ENCODE measurements around the gene KCTD20. TPM values are rescaled to one million over a fixed set of nuclear protein-coding genes. Genes with fewer than 3 reads are reported as not detected.

The KCTD20 gene
- total and polyA plus RNA-seq, 2 experiments from 2014 or later = 27.4 to 56.3 TPM

DNA sequence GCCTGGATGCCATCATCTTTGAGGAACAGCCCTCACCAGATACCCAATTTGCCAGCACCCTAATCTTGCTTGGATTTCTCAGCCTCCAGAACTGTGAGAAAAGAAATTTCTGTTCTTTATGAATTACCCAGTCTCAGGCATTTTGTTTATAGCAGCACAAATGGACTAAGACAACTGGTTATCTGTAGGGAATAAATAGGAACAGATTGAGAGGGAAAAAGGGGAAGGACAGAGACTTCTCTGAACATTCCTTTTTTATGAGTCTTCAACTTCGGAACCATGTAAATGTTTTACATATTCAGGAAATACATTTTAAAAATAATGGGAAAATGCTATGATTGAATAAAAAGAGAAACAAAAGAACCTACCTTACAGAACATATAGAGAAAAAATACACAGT is 20.9 kb downstream of the KCTD20 start:
- Histone ChIP-seq H3K27me3 (no peaks in the 10 kb centered on the region), H3K36me3 (replicated peaks; ENCODE audit: insufficient read depth, low read depth) (no peaks in the 10 kb centered on the region), H3K4me2 (no peak overlapping the region), H3K4me1 (ENCODE audit: insufficient read depth) (peaks cover 4% of the 10 kb centered on the region), H2AFZ (no peak overlapping the region), H3K27ac (no peak overlapping the region), H4K20me1 (ENCODE audit: insufficient read depth, poor library complexity, severe bottlenecking) (peaks cover 46% of the 10 kb centered on the region), H3K4me3 (no peak overlapping the region), H3K9me2 (replicated peaks; ENCODE audit: insufficient read depth) (no peaks in the 10 kb centered on the region), H3K79me2 (peaks cover 98% of the 10 kb centered on the region), H3K9me3 (ENCODE audit: low read depth) (no peaks in the 10 kb centered on the region)
- 74% methylated on average over 1 of the region's 1 CpG for WGBS (ENCODE audit: low lambda C conversion rate, missing lambda C conversion rate)
- no peak for DNase-seq (ENCODE audit: low spot score)
- TF ChIP-seq EZH2 (IDR thresholded peaks at IDR 0.05; ENCODE audit: borderline replicate concordance) (no peak), EZH2phosphoT487 (IDR thresholded peaks at IDR 0.05; ENCODE audit: low read depth, severe bottlenecking, unreplicated experiment) (no peak)
- TF ChIP-seq, protein P1, sequence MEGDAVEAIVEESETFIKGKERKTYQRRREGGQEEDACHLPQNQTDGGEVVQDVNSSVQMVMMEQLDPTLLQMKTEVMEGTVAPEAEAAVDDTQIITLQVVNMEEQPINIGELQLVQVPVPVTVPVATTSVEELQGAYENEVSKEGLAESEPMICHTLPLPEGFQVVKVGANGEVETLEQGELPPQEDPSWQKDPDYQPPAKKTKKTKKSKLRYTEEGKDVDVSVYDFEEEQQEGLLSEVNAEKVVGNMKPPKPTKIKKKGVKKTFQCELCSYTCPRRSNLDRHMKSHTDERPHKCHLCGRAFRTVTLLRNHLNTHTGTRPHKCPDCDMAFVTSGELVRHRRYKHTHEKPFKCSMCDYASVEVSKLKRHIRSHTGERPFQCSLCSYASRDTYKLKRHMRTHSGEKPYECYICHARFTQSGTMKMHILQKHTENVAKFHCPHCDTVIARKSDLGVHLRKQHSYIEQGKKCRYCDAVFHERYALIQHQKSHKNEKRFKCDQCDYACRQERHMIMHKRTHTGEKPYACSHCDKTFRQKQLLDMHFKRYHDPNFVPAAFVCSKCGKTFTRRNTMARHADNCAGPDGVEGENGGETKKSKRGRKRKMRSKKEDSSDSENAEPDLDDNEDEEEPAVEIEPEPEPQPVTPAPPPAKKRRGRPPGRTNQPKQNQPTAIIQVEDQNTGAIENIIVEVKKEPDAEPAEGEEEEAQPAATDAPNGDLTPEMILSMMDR (IDR thresholded peaks at IDR 0.05; ENCODE audit: poor library complexity) = no peak

DNA sequence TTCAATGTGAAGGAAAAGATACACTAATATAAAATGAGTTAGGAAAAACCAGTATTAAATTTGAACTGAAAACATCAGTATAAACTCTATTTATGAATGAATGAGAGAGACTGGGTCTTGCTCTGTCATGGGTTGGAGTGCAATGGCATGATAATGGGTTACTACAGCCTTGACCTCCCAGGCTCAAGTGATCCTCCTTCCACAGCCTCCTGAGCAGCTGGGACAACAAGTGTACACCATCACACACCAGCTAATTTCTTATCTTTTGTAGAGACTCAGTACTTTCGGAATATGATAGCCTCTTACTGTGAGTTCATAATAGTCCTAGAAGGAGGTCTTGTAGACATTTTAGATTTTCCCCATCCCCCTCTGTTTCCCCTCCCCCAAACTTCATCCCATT is 21.4 kb downstream of the KCTD20 start:
- H3K4me1 ChIP-seq (ENCODE audit: insufficient read depth) = peaks cover 4% of the 10 kb centered on the region
- TF ChIP-seq EZH2phosphoT487 (IDR thresholded peaks at IDR 0.05; ENCODE audit: low read depth, severe bottlenecking, unreplicated experiment) = no peak
- TF ChIP-seq, protein P1 (IDR thresholded peaks at IDR 0.05; ENCODE audit: poor library complexity) = no peak
- no peak for TF ChIP-seq EZH2 (IDR thresholded peaks at IDR 0.05; ENCODE audit: borderline replicate concordance)
- no peaks in the 10 kb centered on the region for H3K9me3 ChIP-seq (ENCODE audit: low read depth)
- no peaks in the 10 kb centered on the region for H3K36me3 ChIP-seq (replicated peaks; ENCODE audit: insufficient read depth, low read depth)
- H3K4me2 ChIP-seq = no peak overlapping the region
- H3K27me3 ChIP-seq = no peaks in the 10 kb centered on the region
- no peak overlapping the region for H3K4me3 ChIP-seq
- H4K20me1 ChIP-seq (ENCODE audit: insufficient read depth, poor library complexity, severe bottlenecking) = peaks cover 44% of the 10 kb centered on the region
- whole genome bisulfite sequencing (ENCODE audit: low lambda C conversion rate, missing lambda C conversion rate) = 100% methylated on average over 1 of the region's 1 CpG
- H3K27ac ChIP-seq = no peak overlapping the region
- H3K9me2 ChIP-seq (replicated peaks; ENCODE audit: insufficient read depth) = no peaks in the 10 kb centered on the region
- no peak for DNase-seq (ENCODE audit: low spot score)
- H3K79me2 ChIP-seq = peaks cover 98% of the 10 kb centered on the region
- no peak overlapping the region for H2AFZ ChIP-seq

DNA sequence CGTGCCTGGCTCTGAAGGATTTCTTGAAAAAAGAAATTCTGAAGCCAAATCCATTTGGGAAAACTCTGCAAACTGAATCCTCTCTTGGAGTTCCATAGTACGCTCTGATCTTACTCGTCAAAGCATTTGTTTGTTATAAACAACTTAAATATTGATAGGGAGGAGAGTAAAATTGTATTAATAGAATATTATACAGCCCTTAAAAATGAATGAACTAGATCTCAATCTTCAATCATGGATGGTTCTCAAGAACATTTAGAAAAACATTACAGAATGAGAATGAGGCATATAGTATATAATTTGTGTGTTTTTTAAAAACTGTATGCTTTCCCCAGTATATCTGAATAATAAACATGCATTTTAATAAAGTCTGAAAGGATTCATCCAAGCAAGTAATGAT is 24.8 kb downstream of the KCTD20 start:
- H3K9me2 ChIP-seq (replicated peaks; ENCODE audit: insufficient read depth) = no peaks in the 10 kb centered on the region
- H3K4me1 ChIP-seq (ENCODE audit: insufficient read depth) = no peaks in the 10 kb centered on the region
- peaks cover 23% of the 10 kb centered on the region for H4K20me1 ChIP-seq (ENCODE audit: insufficient read depth, poor library complexity, severe bottlenecking)
- TF ChIP-seq, protein P1 (IDR thresholded peaks at IDR 0.05; ENCODE audit: poor library complexity) = no peak
- no peak for TF ChIP-seq EZH2 (IDR thresholded peaks at IDR 0.05; ENCODE audit: borderline replicate concordance)
- TF ChIP-seq EZH2phosphoT487 (IDR thresholded peaks at IDR 0.05; ENCODE audit: low read depth, severe bottlenecking, unreplicated experiment) = no peak
- no peaks in the 10 kb centered on the region for H3K9me3 ChIP-seq (ENCODE audit: low read depth)
- H3K27me3 ChIP-seq = no peaks in the 10 kb centered on the region
- peaks cover 91% of the 10 kb centered on the region for H3K79me2 ChIP-seq
- no peaks in the 10 kb centered on the region for H3K36me3 ChIP-seq (replicated peaks; ENCODE audit: insufficient read depth, low read depth)
- H3K4me2 ChIP-seq = no peak overlapping the region
- 100% methylated on average over 3 of the region's 3 CpGs for WGBS (ENCODE audit: low lambda C conversion rate, missing lambda C conversion rate)
- no peak overlapping the region for H2AFZ ChIP-seq
- DNase-seq (ENCODE audit: low spot score) = no peak
- H3K27ac ChIP-seq = no peak overlapping the region
- no peak overlapping the region for H3K4me3 ChIP-seq
